PC-9 (cell line): ENCODE data around the gene SFT2D2.

Source experiments
- CTCF ChIP-seq: fragments of 200-600 bp; sonication (generic); conservative IDR thresholded peaks from 2 replicates; pipeline ENCODE4 v1.6.1; 2017; ENCODE audit warnings: mixed run types, antibody characterized with exemption, mild to moderate bottlenecking, moderate library complexity
- EZH2 ChIP-seq: fragments of 200-600 bp; sonication (generic); IDR thresholded peaks from 2 replicates; pipeline ENCODE4 v1.8.0; 2017; ENCODE audit warnings: antibody characterized with exemption, low read depth

- TF ChIP-seq CTCF (no peak), EZH2 (no peak)
Observed at GRCh38 chr1:168265596-168265995, 39.8 kb downstream of the SFT2D2 start.
